Astrocyte (in vitro differentiated cells and primary cell): Measurements from ENCODE around the gene BBS5. TPM values are rescaled to one million over a fixed set of nuclear protein-coding genes. Genes with fewer than 3 reads are reported as not detected.
"Not testable (repeated sequence)": the region's sequence is repeated elsewhere in the genome, so short reads cannot be mapped to it uniquely, and the experiment has no call there.

Experiments used
- DNase-seq: peaks from one replicate; pipeline ENCODE4 v3.0.0-alpha.2; 2010; ENCODE audit warnings: low read depth
- FAIRE-seq: peaks from 2 replicates; lab custom pipeline; 2011; peaks lifted over from hg19 to GRCh38; lab: Jason Lieb, UNC
- H2AFZ ChIP-seq: 2 replicates; pipeline ENCODE4 v1.6.0; 2012; ENCODE audit warnings: low read depth, low read length, inconsistent platforms
- H3K27ac ChIP-seq: 2 replicates; pipeline ENCODE4 v1.5.1; 2011; ENCODE audit warnings: low read depth, low read length, inconsistent platforms
- H3K27me3 ChIP-seq: 2 replicates; pipeline ENCODE4 v1.6.0; 2011; ENCODE audit warnings: low read length, inconsistent platforms; ENCODE audit not compliant: insufficient read depth
- H3K36me3 ChIP-seq: 2 replicates; pipeline ENCODE4 v1.5.1; 2011; ENCODE audit warnings: low read length, inconsistent platforms; ENCODE audit not compliant: insufficient read depth
- H3K4me1 ChIP-seq: 2 replicates; pipeline ENCODE4 v1.5.1; 2011; ENCODE audit warnings: low read length, inconsistent platforms; ENCODE audit not compliant: insufficient read depth
- H3K4me2 ChIP-seq: 2 replicates; pipeline ENCODE4 v1.6.0; 2012; ENCODE audit warnings: low read length, inconsistent platforms
- H3K4me3 ChIP-seq: 2 replicates; pipeline ENCODE4 v1.5.1; 2011; ENCODE audit warnings: low read depth, mild to moderate bottlenecking, low read length, inconsistent platforms; ENCODE audit not compliant: insufficient read depth
- H3K79me2 ChIP-seq: 2 replicates; pipeline ENCODE4 v1.6.0; 2012; ENCODE audit warnings: mild to moderate bottlenecking, low read length, inconsistent platforms; ENCODE audit not compliant: insufficient read depth
- H3K9ac ChIP-seq: 2 replicates; pipeline ENCODE4 v1.6.0; 2012; ENCODE audit warnings: mild to moderate bottlenecking, low read length, inconsistent platforms
- H3K9me3 ChIP-seq: 2 replicates; pipeline ENCODE4 v1.5.1; 2012; ENCODE audit warnings: low read depth, mild to moderate bottlenecking, low read length, inconsistent platforms; ENCODE audit not compliant: insufficient read depth
- H4K20me1 ChIP-seq: 2 replicates; pipeline ENCODE4 v1.6.0; 2012; ENCODE audit warnings: low read length, inconsistent platforms; ENCODE audit not compliant: insufficient read depth
- H3K27ac Mint-ChIP-seq: one replicate; pipeline ENCODE4 v1.8.0; 2021; ENCODE audit warnings: mild to moderate bottlenecking, mixed read lengths; ENCODE audit not compliant: unreplicated experiment
- H3K27me3 Mint-ChIP-seq: one replicate; pipeline ENCODE4 v1.8.0; 2021; ENCODE audit warnings: low read depth, mixed read lengths; ENCODE audit not compliant: unreplicated experiment
- H3K36me3 Mint-ChIP-seq: one replicate; pipeline ENCODE4 v1.8.0; 2021; ENCODE audit warnings: low read depth, mixed read lengths; ENCODE audit not compliant: unreplicated experiment
- H3K4me1 Mint-ChIP-seq: one replicate; pipeline ENCODE4 v1.8.0; 2021; ENCODE audit warnings: low read depth, mixed read lengths; ENCODE audit not compliant: unreplicated experiment
- H3K4me3 Mint-ChIP-seq: one replicate; pipeline ENCODE4 v1.8.0; 2021; ENCODE audit warnings: mild to moderate bottlenecking, moderate library complexity, mixed read lengths; ENCODE audit not compliant: unreplicated experiment
- H3K9me3 Mint-ChIP-seq: one replicate; pipeline ENCODE4 v1.8.0; 2021; ENCODE audit warnings: mild to moderate bottlenecking, mixed read lengths; ENCODE audit not compliant: unreplicated experiment
- CTCF ChIP-seq: IDR thresholded peaks from 2 replicates; pipeline ENCODE4 v1.5.1; 2011; ENCODE audit warnings: low read depth, mild to moderate bottlenecking, inconsistent platforms, low read length, moderate library complexity; ENCODE audit not compliant: insufficient read depth
- EZH2 ChIP-seq: IDR thresholded peaks from 2 replicates; pipeline ENCODE4 v1.6.1; 2012; ENCODE audit warnings: mild to moderate bottlenecking, low read length, inconsistent platforms; ENCODE audit not compliant: insufficient read depth
- total RNA-seq: library from RNA; stranded (reverse); gene quantifications from 2 replicates; pipeline ENCODE4 v1.2.1, GENCODE V29; 2021

BBS5 gene
- total RNA-seq, 1 donor from 2014 or later, result 3.9 TPM

GRCh38 chr2:169448316-169448715, 31.0 kb upstream of the BBS5 start:
- no peaks in the 10 kb centered on the region for H3K79me2 ChIP-seq
- peaks cover 2% of the 10 kb centered on the region for H3K9me3 Mint-ChIP-seq
- no peak overlapping the region for H3K4me3 ChIP-seq
- no peak overlapping the region for H2AFZ ChIP-seq
- H3K27ac Mint-ChIP-seq, result no peak overlapping the region
- H3K9ac ChIP-seq, result no peak overlapping the region
- no peaks in the 10 kb centered on the region for H3K4me1 Mint-ChIP-seq
- no peaks in the 10 kb centered on the region for H3K27me3 Mint-ChIP-seq
- H3K36me3 ChIP-seq, result no peaks in the 10 kb centered on the region
- H4K20me1 ChIP-seq, result no peaks in the 10 kb centered on the region
- H3K27ac ChIP-seq, result no peak overlapping the region
- no peaks in the 10 kb centered on the region for H3K36me3 Mint-ChIP-seq
- no peak for DNase-seq
- no peaks in the 10 kb centered on the region for H3K27me3 ChIP-seq
- H3K4me3 Mint-ChIP-seq, result no peak overlapping the region
- H3K4me1 ChIP-seq, result no peaks in the 10 kb centered on the region
- TF ChIP-seq CTCF, result no peak
- no peak for TF ChIP-seq EZH2
- no peak overlapping the region for H3K4me2 ChIP-seq
- FAIRE-seq, result no peak
- no peaks in the 10 kb centered on the region for H3K9me3 ChIP-seq

GRCh38 chr2:169448865-169449264, 30.4 kb upstream of the BBS5 start:
- H3K4me1 Mint-ChIP-seq, result no peaks in the 10 kb centered on the region
- H3K4me3 Mint-ChIP-seq, result no peak overlapping the region
- no peaks in the 10 kb centered on the region for H3K79me2 ChIP-seq
- FAIRE-seq (no peak), DNase-seq (no peak)
- no peak overlapping the region for H3K27ac Mint-ChIP-seq
- no peaks in the 10 kb centered on the region for H3K27me3 ChIP-seq
- peaks cover 8% of the 10 kb centered on the region for H3K9me3 Mint-ChIP-seq
- no peak overlapping the region for H3K27ac ChIP-seq
- no peaks in the 10 kb centered on the region for H3K4me1 ChIP-seq
- H3K4me2 ChIP-seq, result no peak overlapping the region
- no peaks in the 10 kb centered on the region for H3K36me3 Mint-ChIP-seq
- no peaks in the 10 kb centered on the region for H4K20me1 ChIP-seq
- no peak for TF ChIP-seq EZH2
- no peak for TF ChIP-seq CTCF
- H2AFZ ChIP-seq, result no peak overlapping the region
- no peaks in the 10 kb centered on the region for H3K27me3 Mint-ChIP-seq
- H3K9me3 ChIP-seq, result no peaks in the 10 kb centered on the region
- H3K36me3 ChIP-seq, result no peaks in the 10 kb centered on the region
- no peak overlapping the region for H3K9ac ChIP-seq
- no peak overlapping the region for H3K4me3 ChIP-seq

- Mint-ChIP-seq H3K4me3 (no peak overlapping the region), H3K27me3 (no peaks in the 10 kb centered on the region), H3K27ac (no peak overlapping the region), H3K4me1 (no peaks in the 10 kb centered on the region), H3K36me3 (no peaks in the 10 kb centered on the region), H3K9me3 (peaks cover 6% of the 10 kb centered on the region)
- peak; percentile 33 for DNase-seq
- no peak overlapping the region for H3K4me3 ChIP-seq
- TF ChIP-seq CTCF (peak; percentile 48), EZH2 (no peak)
- H3K79me2 ChIP-seq, result no peaks in the 10 kb centered on the region
- H3K4me1 ChIP-seq, result no peaks in the 10 kb centered on the region
- FAIRE-seq, result peak; percentile 41
- no peak overlapping the region for H3K4me2 ChIP-seq
- no peaks in the 10 kb centered on the region for H3K36me3 ChIP-seq
- no peaks in the 10 kb centered on the region for H4K20me1 ChIP-seq
- no peaks in the 10 kb centered on the region for H3K27me3 ChIP-seq
- no peaks in the 10 kb centered on the region for H3K9me3 ChIP-seq
- no peak overlapping the region for H2AFZ ChIP-seq
- H3K27ac ChIP-seq, result no peak overlapping the region
- H3K9ac ChIP-seq, result no peak overlapping the region
Measured at GRCh38 chr2:169452080-169452479, 27.2 kb upstream of the BBS5 start.

DNA sequence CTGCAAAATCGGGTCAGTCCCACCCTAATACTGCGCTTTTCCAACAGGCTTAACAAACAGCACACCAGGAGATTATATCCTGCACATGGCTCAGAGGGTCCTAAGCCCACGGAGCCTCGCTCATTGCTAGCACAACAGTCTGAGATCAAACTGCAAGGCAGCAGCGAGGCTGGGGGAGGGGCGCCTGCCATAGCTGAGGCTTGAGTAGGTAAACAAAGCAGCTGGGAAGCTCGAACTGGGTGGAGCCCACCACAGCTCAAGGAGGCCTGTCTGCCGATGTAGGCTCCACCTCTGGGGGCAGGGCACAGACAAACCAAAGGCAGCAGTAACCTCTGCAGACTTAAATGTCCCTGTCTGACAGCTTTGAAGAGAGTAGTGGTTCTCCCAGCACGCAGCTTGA, 26.2 kb upstream of the BBS5 start:
- not testable (repeated sequence) for FAIRE-seq, DNase-seq, H3K4me2 ChIP-seq, H3K4me1 ChIP-seq, H4K20me1 ChIP-seq, H3K9ac ChIP-seq, H3K27me3 Mint-ChIP-seq, H3K27me3 ChIP-seq, H3K4me3 Mint-ChIP-seq, H3K27ac Mint-ChIP-seq, H2AFZ ChIP-seq, H3K9me3 Mint-ChIP-seq, H3K4me3 ChIP-seq, H3K36me3 ChIP-seq, H3K9me3 ChIP-seq, H3K4me1 Mint-ChIP-seq, H3K79me2 ChIP-seq, H3K27ac ChIP-seq, H3K36me3 Mint-ChIP-seq
